ENCODE data around the gene CYGB.
A peak's percentile ranks its signal among the peaks of the same experiment; 100 is the strongest.
"Not testable (repeated sequence)": the region's sequence is repeated elsewhere in the genome, so short reads cannot be mapped to it uniquely, and the experiment has no call there.

Gene CYGB

DNA sequence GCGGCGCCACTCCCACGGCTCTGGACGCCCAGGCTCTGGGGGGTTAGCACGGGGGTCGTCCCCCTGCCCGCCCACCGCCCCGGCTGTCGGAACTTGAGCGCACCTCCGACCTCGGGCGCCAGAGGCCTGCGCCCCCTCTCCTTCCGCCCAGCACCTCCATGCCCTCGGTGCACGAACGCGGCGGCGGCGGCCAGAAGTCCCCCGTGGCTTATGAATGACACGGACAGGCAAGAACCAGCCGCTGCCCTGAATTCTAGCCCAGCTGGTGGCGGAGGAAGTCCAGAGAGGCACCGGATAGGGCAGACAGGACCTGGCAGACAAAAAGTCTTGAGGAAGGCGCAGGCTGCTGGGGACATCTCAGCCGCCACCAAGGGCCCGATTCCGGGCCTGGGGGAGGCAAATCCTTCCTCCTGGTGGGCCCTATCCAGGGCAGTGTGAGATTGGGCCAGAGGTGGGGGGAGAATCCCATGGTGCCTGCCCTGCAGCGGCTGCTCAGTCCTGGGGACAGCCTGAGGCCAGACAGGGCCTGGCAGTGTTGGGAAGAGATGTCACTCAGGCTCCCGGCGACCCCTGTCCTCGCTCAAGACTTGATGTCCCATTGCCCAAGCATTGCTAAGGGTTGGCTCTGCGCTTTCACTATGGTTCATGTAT lies 897 bp upstream of the CYGB start:
- no peak for DNase-seq (ENCODE audit: low spot score)

DNA sequence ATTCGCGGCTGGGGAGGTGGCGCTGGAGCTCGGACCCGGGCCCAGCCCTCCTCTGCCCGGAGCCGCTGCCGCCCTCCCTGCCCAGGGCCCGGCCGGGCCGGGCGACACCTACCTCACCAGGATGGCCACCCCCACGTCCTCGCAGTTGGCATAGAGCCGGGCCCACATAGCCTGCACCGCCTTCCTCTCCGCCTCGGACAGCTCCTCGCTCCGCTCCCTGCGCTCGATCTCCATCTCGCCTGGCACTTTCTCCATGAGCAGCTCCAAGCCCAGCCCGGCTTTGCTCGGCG lies 276 bp downstream of the CYGB start:
- DNase-seq (ENCODE audit: low spot score), result no peak

DNA sequence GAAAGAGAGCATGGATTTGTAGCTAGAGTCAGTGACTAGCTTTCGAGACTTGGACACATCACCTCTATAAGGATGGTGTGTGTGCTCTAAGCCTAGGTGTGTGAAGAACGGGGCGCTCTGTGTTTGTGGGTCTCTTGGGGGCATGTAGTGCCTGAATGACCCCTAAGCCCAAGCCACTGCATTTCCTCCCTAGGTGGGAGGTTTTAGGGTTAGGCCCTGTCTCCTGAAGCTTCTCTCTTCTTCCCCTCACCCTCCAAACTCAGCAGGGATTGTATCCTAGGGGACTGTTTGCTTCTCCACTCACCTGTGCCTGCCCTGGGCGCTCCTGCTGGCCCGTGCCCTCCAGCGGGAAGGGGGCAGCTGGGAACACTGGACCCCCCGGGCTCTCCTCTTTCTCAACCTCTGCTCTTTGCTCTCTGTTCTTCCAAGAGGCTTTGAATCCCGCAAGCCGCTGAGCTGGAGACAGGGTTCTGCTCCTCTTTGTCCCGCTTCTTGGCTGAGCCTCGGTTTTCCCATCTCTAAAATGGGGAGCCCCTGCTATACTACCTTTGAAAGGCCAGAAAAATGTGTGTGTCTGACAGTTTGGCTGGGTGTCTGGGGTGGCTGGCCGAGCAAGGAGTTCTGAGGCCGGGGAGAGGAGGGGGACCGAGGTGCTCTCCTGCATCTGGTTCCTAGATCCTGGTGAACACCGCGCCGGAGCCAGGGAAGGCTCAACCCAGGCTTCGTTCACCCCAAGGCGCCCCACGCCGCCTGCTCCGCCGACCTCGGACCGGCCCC lies 810 bp downstream of the CYGB start:
- DNase-seq (ENCODE audit: low spot score), result no peak

DNA sequence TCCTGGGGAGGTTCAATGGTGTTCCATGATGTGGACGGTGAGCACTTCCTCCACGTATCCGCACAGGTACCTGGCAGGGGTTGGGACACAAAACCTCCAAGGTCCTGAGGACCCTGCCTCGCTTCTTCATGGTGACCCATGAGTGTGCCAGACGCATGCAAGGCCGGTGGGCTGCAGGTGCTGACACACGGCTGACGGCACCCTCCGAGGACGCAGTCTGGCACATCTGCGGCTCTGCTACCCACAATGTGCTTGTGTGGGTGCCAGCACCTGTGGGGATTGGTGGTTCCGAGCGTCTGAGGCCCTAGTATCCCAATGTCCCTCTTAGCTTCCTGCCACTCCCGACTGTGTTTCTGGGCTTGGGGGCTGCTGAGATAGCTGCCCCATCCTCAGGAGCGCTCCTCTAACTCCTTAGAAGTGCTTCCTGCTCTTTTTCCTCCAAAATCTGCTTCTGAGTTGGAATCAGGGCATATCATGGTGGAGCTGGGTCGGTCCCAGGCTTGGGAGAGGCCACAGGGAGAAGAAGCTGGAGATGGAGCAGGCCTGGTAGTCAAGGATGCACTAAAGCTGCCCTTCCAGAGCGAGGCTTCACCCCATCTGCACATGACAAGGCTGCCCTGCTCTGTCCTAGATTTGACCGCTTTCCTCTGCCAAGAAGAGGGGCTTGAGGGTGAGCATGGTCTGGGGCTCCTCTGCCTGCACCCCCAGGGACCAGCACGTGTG lies 1.6 kb downstream of the CYGB start:
- DNase-seq (ENCODE audit: low spot score), result no peak

DNA sequence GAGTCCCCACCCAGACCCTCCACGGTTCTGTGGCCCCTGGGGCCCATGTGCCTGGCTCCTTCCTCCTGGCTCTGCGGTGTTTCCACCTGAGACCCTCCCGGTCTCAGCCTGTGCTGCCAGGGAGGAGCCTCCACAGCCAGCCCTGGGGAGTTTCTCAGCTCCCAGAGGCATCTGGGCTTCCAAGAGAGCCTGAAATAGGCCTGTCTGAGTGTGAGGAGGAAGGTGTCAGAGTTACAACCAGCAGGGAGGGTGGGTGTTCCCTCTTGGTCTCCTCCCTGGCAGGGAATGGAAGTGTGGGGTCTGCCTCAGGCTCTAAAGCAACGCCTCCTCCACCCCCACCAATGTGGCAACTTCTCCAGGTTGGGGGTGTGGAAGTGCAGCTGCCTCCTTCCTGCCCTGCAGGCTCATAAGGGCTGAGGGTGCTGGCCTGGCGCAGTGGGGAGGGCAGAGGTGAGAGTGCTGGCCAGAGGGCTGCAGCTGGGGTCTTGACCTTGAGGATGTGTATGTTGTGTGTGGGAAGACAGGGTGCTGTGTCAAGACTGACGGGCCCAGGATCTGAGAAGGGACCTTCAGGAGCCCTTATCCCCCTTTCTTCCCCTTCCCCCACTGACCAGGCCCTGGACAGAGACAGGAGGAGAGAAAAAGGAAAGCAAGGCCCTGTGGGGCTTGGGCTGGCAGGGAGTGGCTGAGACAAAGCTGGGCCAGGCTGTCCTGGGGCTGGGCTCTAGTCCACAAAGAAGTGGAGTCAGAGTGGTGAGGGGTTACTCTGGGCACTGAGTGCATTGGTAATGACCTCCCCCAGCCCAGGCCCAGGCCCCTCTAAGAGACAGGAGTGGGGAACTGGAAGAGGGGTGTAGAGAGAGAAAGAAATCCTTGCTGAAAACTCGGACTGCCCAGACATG lies 2.4 kb downstream of the CYGB start:
- DNase-seq (ENCODE audit: low spot score), result no peak

DNA sequence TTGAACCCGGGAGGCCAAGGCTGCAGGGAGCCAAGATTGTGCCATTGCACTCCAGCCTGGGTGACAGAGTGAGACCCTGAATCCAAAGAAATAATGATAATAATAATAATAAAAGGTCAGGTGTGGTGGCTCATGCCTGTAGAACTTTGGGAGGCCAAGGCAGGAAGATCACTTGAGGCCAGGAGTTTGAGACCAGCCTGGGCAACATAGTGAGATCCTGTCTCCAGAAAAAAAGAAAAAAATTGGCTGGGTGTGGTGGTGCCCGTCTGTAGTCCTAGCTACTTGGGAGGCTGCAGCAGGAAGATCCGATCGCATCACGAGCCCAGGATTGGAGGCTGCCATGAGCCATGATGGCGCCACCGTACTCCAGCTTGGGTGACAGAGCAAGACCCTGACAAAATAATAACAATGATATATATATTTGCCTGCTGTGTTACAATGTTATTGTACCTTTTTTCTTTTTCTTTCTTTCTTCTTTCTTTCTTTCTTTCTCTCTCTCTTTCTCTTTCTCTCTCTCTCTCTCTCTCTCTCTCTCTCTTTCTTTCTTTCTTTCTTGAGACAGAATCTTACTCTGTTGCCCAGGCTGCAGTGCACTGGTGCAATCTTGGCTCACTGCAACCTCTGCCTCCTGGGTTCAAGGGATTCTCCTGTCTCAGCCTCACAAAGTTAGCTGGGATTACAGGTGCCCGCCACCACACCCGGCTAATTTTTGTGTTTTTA lies 3.7 kb downstream of the CYGB start:
- not testable (repeated sequence) for DNase-seq (ENCODE audit: low spot score)

DNA sequence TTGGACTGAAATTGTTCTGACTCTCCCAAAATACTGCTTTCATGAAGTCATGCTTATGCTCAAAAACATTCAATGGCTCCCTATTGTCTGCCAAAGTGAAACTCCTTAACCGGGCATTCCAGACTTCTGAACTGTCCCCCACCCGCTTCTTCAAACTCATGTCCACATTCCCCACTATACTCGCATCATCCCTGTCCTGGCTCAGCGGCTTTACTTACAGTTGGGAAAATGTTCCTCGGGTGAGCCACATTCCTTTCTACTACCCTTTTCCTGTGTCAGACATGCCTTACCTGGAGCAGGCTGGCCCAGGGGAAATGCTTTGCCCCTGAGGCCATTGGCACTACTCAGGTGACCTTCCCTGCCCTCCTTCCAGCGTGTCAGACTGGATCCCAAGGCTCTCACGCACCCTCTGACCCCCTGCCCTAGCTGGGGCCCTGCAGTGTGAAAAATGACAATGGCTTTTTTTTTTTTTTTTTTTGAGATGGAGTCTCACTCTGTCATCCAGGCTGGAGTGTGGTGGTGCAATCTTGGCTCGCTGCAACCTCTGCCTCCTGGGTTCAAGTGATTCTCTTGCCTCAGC lies 5.3 kb downstream of the CYGB start:
- no peak for DNase-seq (ENCODE audit: low spot score)

DNA sequence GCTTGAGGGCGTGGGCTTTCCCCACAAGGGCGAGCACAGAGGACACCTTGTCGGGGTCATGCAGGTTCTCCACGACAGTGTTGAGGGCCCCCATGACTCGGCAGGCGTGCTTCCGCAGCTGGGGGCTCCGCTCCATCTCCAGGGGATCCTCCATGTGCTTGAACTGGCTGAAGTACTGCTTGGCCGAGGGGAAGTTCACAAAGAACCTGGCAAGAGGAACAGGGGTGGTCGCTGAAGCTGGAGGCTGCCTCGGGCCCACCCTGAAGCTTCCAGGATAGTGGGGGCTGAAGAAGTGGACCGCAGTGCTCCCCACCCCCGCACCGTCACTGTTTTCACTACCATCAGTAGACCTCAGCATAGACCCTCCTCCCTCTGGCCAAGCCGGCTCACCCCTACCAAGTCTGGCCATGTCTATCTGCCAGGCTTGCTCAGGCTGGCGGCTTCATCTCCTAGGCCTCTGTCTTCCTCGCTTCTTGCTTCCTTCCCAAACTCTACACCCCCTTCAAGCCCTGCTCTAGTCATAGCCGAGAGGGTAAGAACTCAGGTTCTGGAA lies 5.9 kb downstream of the CYGB start:
- no peak for DNase-seq (ENCODE audit: low spot score)

DNA sequence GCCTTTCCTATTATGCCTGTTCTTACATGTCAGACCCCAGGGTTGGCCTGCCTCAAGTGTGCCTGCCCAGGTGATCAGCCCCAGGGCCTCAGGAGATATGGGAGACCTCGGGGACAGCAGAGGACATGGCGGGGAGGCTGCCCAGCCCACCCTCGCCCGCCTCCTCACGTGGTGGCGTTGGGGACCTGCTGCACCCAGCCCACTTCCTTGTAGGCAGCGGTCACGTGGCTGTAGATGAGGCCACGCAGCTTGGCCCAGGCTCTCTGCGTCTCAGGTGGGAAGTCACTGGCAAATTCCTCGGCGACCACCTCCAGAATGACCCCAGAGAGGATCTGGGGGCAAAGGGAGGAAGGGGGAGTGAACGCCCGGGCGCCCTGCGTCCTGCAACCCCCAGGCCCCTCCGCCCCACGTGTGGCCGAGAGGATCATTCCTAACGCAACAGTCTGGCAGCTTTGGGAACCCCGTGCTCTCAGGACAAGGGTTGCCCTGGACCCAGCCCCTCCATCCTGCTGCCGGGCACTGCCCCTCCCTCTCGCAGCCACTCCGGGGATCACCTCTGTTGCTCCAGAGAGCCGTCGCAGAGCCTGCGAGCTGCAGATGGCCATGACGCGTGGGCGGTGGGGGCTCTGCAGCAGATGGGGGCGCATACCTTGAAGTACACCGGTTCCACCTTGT lies 6.6 kb downstream of the CYGB start:
- DNase-seq (ENCODE audit: low spot score), result no peak

DNA sequence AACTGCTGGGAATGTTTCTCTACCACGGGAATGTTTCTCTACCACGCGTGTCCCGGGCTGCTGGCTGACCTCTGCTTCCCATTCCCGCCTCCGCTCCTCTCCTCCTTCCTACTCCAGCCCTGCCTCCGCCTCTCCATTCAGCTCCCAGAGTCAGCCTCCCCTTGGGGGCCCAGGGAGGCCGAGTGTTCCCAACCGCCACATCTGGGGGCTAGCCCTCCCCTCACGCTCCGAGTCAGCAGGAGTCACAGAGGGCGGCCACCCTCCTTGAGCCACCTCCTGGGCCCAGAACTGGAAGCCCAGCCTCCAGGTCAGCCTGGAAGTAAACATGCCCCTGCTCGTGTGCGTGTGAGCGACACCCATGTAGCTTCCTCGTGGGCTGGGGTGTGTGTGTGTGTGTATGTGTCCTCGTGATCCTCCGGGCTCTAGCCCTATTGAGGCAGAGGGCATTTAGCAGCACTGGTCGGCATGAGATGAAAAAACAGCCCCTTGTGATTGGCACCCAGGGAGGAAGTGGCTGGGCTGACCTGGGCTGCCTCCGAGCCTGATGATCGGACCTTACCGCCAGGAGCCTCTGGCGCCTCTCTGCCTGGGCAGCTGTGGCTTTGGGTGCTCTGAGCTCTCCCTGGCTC lies 7.3 kb downstream of the CYGB start:
- DNase-seq (ENCODE audit: low spot score), result no peak

DNA sequence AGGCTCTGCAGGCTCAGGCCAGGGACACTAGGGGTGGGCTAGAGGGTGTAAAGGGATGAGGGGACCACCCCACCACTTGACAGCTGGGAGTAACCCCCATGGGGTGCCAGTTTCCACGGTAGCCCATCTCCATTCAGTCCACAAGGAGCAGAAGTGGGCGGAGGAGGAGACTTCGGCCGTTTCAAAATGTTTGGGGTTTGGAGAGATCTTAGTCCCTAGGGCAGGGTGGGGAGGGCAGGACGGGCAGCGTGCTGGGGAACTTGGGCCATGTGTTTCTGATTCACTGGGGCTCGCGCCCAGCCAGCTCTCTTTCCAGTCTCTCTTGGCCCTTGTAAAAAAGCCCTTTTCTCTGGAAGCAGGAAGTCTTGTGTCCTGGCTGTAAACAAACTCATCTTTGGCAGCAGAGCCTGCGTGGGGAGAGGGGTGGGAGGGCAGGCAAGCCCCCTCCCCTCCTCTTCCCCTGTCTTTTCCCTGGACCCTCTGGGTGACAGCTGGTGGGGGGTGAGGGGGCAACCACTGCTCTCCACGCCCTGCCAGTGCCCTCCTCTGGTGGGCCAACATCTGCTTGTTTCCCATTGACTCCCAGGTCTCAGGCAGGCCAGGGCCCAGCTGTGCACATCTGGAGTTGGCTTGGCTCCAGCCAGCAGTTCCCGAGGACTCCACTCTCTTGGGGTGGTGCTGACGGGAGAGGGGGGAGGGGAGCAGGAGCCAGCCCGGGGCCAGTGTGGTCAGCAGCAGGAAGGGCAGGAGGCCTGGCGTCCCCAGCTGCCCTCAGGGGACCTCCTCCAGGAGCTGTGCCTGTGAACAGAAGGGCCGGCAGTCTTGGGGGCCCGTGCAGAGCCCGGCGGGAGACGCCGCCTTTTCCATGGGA lies 8.1 kb downstream of the CYGB start:
- DNase-seq (ENCODE audit: low spot score), result no peak

DNA sequence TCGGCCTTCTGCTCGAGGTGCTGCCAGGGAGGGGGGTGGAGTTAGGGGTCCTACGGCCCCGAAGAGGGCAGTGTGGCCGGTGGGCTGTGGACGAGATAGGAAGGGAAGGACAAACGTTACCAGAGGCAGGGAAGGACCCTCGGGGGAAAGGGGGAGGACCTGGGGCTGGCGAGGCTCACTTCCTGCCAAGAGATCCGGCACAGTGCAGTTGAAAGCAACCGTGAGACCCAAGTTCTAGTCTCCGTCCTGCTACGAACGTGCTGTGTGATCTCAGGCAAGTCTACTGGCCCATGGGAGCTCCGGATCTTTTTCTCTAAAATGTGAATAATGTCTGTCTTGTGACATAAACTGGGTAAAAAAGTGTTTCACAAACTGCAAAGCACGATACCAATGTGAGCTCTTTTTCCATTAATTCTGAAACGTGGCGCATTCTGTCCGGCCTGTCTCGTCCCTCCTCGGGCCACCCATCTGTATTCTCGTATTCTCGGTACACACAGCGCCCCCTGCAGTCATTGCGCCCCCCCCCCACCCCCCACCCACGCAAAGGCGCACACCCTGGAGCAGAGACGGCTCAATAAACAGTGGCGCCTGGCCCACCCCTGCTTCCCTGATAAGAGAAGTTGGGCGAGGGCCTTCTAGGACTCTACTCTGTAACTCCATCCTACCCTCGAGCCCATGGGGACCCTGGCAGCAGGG lies 8.8 kb downstream of the CYGB start:
- DNase-seq (ENCODE audit: low spot score), result no peak

DNA sequence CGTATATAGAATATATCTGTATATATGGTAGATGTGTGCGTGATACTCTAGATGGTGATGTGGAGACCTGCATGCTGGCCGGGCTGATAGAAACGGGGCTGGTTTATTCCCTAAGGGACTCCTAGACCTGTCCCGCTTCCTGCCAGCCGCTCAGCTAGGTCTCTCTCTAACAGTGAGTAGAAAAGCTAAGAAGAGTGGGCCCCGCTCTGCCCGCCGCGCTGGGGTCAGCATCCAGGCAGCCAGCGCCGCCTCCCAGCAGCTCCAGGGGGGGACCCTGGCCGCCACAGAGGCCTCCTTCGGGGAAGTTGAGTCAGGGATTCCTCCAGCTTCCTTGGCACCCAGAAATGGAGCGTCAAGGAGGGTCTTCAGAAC lies 9.4 kb downstream of the CYGB start:
- no peak for DNase-seq (ENCODE audit: low spot score)

DNA sequence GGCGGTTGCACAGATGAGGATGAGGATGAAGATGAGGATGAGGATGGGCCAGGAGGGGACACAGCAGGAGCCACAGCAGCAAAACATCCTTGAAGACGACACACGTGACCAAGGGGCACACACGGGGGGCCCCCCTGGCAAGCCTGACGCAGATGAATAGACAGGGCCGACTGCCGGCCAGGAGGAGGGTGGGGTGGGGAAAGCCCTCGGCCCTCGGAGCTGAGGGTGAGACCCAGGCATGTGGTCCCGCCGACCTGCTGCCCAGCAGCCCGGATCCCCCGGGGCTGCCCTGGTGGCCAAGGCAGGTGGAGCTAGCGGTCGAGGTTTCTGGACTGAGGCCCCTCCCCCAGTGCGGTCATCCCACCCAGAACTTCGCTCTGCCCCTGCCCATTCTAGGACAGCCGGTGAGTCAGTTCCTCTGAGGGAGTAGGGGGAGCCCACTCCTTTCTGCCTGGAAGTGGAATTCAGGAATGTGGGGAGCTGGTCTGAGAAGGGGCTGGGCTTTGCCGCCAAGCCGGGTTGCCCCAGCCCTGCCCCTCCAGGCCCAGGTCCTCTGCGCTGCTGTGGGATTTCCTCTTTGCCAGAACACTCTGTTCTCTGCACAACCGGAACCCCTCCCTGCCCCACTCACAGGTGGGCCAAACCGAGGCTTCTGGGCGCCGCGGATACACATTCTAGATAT lies 9.9 kb downstream of the CYGB start:
- peak; percentile 63 for DNase-seq (ENCODE audit: low spot score)

DNA sequence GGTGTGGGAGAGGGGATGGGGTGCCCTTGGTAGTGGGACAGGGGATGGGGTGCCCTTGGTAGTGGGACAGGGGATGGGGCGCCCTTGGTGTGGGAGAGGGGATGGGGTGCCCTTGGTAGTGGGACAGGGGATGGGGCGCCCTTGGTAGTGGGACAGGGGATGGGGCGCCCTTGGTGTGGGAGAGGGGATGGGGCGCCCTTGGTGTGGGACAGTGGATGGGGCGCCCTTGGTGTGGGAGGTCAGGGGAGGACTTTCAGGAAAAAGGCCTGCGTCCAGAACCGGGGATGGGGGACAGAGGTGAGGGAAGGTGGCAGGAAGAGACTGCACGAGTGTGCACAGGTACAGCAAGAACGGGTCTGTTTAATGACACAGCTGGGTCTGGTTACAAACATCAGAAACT lies 10.5 kb downstream of the CYGB start:
- not testable (repeated sequence) for DNase-seq (ENCODE audit: low spot score)

DNA sequence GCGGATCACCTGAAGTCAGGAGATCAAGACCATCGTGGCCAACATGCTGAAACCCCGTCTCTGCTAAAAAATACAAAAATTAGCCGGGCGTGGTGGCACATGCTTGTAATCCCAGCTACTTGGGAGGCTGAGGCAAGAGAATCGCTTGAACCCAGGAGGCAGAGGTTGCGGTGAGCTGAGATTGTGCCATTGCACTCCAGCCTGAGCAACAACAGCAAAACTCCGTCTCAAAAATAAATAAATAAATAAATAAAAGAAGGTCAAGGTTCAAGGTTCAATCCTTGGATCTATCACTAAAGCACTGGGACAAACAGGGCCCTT lies 12.0 kb downstream of the CYGB start:
- DNase-seq (ENCODE audit: low spot score), result not testable (repeated sequence)

DNA sequence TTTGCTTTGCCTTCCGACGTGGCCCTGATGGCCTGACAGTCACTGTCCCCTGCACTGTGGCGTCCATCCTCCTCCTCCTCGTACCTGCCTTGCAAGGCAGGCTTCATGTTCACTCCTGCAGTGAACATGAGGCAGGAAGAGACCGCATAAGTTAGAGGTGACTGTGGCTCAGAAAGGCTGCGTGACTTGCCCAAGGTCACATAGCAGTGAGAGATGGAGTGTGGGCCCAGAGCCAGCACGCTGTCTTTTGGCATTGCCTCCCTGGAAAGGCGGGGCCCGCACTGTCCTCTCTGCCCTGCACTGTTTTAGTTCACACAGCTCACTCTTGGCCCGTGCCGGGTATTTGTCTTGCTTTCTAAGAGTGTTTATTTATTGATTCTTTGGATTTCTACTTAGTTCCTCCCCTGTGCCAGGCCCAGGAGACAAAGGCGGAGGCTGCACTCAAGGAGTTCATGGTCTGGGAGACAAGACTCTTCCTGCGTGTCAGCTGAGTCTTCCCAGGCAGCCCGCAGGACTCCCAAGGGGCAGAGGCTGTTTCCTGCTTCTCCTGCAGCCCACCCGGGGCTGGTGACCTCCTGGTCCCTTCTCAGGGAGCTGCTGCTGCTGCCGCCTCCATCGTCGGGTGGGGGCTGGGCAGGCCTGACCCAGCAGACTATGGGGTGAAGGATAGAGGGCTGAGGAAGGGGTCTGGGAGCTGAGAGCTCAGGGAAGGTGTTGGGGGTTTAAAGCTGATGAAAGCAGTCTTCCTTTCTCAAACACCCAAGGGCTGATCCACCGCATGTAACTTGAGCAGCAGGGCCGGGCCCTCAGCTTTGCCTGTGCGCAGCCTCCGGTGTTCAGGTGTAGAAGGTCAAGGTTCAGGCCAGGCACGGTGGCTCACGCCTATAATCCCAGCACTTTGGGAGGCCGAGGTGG lies 12.7 kb downstream of the CYGB start:
- DNase-seq (ENCODE audit: low spot score), result no peak

Measured in NAMALWA (cell line).